GM19351 (cell line): ENCODE data around the gene C2orf81.
A peak's percentile ranks its signal among the peaks of the same experiment; 100 is the strongest.
"Not testable (repeated sequence)": the region's sequence is repeated elsewhere in the genome, so short reads cannot be mapped to it uniquely, and the experiment has no call there.

Experiments
- ATAC-seq: cut with Tn5 transposase; IDR thresholded peaks from one replicate; pipeline ENCODE4 v1.9.1; 2021; ENCODE audit warnings: mild to moderate bottlenecking, moderate library complexity; ENCODE audit not compliant: unreplicated experiment

Gene C2orf81

DNA sequence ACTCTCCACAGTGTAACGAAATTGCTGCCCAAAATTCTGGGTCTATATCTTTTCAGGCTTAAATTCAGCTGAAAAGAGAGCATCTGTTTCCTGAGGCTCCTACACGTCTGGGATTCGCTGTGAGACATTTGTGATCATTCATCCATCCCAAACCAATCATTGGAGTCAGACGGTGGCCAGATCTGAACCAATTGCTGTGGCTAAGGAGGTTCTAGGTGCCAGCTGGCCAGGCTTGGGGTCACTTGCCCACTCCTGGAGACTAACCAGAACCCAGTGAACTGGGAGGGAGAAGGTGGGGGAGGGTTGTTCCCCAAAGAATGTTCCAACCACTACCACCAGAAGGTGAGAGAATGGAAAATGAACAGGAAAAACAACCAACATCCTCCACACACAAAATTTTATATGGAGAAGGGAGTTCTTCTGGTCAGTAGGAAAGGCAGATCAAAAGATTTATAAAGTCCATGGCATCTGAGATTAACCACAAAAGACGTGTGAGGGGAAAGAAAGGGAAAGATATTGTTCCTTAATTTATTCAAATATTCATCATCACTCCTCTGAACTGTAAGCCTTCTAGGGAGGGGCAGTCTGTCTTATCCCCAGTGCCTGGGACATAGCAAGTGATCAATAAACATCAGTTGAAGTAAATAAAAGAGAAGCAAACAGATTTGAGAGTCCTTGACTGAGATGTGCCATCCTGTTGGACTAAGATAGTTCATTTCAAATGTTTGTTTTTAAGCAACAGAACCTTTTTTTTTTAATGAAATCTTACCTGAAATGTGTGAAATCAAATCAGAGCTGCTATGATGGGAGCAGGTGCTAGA lies 23.3 kb upstream of the C2orf81 start:
- ATAC-seq: no peak

- not testable (repeated sequence) for ATAC-seq
These were observed 21.3 kb upstream of the C2orf81 start for GRCh38 chr2:74442483-74443297.

DNA sequence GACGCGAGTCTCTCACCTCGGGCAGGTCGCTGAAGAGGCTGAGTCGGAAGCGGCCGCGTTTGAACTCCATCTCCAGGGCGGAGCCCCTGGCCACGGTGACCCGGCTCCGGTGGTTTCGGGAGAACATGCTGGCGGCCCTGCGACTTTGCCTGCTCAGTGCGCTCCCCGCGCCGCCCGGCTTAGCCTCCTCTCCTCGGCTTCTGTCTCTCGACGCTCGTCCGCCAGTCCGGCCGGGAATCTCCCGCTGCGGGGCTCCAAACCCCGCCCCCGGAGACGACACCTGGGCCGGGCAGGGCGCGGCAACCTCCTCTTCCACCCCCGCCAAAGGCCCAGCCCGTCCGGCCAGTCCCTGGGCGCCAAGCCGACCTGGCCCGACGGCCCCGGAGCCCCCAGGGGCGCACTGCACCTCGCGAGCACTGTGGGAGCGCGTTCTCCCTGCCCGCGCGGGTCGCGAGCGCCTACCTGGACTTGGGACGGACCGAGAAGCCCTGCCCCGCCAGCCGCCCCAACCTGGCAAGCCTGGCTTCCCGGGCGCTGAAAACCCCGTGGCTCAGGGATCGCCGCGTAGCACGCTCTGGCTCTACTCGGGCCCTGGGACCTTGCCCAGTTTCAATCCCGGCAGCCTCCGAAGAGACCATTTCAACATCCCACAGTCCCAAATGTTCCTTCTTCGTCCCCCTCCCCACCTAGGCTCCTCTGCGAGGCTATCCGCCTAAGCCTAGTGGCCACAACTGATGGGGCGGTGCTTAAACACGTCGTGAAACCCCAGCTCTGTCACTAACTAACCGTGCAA lies 20.5 kb upstream of the C2orf81 start, which contains the start of gene RTKN:
TSS of gene RTKN (minus strand) at position 248 of the 793 bp plus-strand sequence. CDS start at position 127, 121 bp downstream.
- no peak for ATAC-seq

GRCh38 chr2:74441170-74441689 lies 19.8 kb upstream of the C2orf81 start:
- no peak for ATAC-seq

DNA sequence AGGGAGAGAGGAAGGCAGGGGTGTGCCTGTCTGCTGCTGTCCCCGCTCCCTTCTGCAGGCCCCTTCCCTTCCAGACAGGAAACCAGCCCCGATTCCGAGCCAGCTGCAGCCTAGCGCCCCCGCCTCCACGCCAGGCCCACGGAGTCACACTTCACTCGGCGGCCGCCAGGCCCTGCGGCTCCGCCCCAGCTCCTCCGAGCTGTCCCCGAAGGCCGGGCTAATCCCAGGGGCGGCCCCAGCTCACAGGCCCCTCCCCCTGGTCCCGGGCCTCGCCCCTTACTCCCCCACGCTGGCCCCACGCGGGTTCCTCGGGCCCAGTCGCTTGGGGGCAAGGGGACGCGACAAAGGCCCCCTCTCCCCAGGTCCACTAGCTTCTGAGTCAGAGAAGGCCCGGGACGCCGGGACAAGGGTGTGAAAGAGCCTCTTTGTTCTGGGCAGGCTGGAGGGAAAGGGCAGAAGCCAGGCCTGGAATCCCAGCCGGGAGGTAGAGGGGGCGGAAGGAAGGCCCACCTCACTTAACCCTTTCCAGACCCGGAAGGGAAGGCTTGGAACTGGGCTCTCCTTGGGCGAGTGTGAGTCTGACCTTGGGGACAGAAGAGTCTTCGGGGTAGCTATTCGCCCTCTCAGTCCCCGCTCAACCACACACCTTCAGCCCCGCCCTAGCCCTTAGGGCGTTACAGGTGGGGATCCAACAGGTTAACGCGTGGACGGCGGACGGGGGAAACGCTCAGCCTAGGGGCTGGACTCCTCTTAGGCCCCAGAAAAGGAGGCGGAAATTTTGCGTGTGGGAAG lies 19.2 kb upstream of the C2orf81 start:
- ATAC-seq: peak; percentile 93

DNA sequence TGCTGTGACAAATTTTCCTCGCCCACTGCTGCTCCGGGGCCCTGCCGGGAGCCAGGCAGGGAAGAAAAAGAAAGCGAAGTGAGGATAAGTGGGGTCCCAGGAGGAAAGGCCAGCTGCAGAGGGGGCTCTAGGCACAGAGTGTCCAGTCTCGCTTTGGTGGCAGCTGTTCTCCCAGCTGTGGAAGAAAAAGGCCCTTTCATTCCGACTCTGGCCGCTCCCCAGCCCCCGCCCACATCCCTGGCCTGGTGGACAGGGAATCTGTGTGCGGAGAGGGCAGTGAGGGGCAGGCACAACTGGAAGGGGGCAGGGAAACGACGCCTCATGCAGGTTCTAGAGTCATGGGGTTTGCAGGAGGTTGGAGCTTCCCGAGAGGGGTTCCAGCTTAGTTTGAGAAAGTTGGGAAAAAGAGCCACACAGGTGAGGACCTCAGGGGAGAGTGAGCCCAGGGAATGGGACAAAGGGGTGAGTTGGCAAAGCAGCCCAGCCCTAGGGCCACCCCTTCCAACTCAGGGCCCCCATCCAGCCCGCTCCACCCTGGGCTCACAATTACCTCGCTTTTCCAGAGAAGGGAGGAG lies 18.5 kb upstream of the C2orf81 start:
- no peak for ATAC-seq

- ATAC-seq: no peak
These were observed 18.0 kb upstream of the C2orf81 start for GRCh38 chr2:74439373-74439772.

- ATAC-seq: no peak
These were observed 16.8 kb upstream of the C2orf81 start for GRCh38 chr2:74438248-74438647.

DNA sequence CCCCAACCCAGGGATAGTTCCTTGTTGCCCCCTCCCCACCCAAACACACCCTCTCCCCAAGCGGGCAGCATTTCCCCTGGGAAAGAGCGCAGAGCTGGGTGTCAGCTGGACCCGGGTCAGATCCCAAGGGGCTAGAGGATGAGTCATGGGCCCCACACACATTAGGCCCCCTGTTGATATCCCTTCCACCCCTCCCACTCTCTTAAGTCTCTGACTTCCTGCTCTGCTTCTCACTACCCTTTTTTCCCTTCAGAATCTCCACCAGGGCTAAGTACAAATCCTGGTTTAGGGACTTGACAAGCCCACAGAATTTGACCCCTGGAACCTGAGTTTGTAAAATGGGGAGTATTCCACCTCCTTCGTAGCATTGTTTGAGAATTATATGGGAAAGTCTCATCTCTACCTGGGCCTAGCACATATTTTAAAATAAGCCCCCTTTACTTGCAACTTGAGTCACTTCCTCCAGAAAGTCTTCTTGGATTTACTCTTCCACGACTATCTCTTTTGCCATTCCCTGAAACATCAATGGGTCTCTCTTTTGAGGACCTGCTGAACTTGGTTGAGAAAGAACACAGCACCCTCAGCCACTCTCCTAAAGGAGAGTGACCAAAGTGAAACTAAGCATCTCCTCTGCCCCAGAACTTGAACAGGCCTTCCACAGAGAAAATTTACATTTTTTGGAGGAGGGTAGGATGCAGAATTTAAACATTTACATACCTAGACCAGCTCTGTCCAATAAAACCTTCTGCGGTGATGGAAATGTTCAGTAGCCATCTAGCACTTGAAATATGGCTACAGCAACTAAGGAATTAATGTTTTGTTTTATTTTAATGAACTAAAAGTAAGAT lies 15.7 kb upstream of the C2orf81 start:
- ATAC-seq: no peak

- no peak for ATAC-seq
These were observed 14.8 kb upstream of the C2orf81 start for GRCh38 chr2:74436111-74436805.

- ATAC-seq: no peak
These were observed 9.1 kb upstream of the C2orf81 start for GRCh38 chr2:74430502-74430901.

GRCh38 chr2:74429487-74430451 lies 8.3 kb upstream of the C2orf81 start:
- ATAC-seq: no peak

- ATAC-seq: no peak
These were observed 7.3 kb upstream of the C2orf81 start for GRCh38 chr2:74428675-74429074.

GRCh38 chr2:74427551-74427950 lies 6.1 kb upstream of the C2orf81 start:
- ATAC-seq: no peak

DNA sequence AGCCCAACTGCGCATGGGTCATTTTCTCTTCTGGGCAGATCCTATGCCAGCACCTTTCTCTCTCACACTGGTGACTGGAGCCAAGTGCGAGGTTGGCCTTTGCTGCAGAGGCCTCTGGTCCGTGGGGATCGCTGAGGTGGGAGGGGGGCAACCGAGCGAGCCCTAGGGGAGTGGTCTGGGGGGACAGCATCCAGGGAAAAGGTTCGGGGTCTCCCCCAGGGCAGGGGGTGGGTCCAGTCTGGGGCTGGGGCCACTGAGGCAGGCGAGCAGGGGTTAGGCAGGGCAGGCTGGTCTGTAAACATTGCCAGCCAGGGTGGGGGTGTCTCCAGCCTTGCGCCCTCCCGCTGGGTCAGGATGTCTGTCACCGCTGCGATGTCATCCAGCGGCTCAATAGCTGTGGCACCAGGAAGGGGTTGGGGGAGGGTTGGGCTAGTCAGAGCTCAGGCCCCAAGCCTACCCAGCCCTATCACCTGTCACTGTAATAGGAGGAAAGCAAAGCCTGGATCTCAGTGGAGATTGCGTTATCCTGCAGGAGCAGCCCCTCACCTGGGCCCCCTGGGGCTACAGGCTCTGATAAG lies 4.9 kb upstream of the C2orf81 start:
- ATAC-seq: no peak

DNA sequence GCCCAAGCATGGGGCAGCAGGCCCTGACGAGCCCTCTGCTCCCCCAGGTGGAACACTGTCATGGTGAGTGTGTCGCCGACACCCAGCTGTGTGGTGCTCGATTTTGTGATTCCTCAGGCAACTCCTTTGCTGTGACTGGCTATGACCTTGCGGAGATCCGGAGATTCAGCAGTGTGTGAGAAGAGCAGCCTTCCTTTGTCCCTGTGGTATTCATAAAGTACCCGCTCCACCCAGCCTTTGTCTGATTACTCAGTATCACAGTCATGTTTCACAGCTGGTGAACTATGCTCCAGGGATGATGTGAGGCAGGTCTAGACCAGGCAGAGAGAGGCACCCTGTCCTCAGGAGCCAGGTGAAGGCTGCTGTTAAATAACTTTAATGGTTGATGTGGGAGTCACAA lies 4.1 kb upstream of the C2orf81 start:
- ATAC-seq: no peak

DNA sequence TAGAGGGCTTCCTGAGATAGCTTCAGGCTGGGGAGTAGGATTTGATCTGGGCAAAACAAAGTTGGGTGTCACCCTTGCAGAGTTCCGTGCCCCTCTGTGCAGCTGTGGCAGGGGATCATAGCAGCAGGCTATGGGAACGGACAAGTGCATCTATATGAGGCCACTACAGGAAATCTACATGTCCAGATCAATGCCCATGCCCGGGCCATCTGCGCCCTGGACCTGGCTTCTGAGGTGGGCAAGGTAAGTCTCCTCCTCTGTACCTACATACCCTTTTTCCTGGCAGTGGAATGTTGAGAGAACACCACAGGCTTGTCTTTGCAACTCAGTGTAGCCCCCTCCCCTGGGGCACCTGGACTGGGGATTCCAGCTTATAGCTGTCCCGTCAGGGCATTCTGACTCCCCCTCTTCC lies 3.6 kb upstream of the C2orf81 start:
- ATAC-seq: no peak
